Nephron progenitor cell (in vitro differentiated cells): ENCODE results near the gene LRRC30.
A peak's percentile ranks its signal among the peaks of the same experiment; 100 is the strongest.

ENCODE experiments used
- DNase-seq: peaks from one replicate; pipeline ENCODE4 v3.0.0; 2021
- H3K27ac Mint-ChIP-seq: 2 replicates; pipeline ENCODE4 v1.8.0; 2021; ENCODE audit warnings: mild to moderate bottlenecking, moderate library complexity, mixed read lengths
- H3K27me3 Mint-ChIP-seq: 2 replicates; pipeline ENCODE4 v1.8.0; 2021; ENCODE audit warnings: mild to moderate bottlenecking, low read depth, mixed read lengths; ENCODE audit not compliant: poor library complexity
- H3K36me3 Mint-ChIP-seq: 2 replicates; pipeline ENCODE4 v1.8.0; 2021; ENCODE audit warnings: low read depth, mixed read lengths
- H3K4me1 Mint-ChIP-seq: 2 replicates; pipeline ENCODE4 v1.8.0; 2021; ENCODE audit warnings: mixed read lengths
- H3K4me3 Mint-ChIP-seq: 2 replicates; pipeline ENCODE4 v1.8.0; 2021; ENCODE audit warnings: mild to moderate bottlenecking, moderate library complexity, mixed read lengths
- H3K9me3 Mint-ChIP-seq: 2 replicates; pipeline ENCODE4 v1.8.0; 2021; ENCODE audit warnings: mild to moderate bottlenecking, moderate library complexity, mixed read lengths
- CTCF ChIP-seq: fragments of 200-600 bp; sonication (generic); IDR thresholded peaks from 2 replicates; pipeline ENCODE4 v1.5.0; 2021; ENCODE audit warnings: antibody characterized with exemption

Gene LRRC30

GRCh38 chr18:7233134-7233810, 2.4 kb downstream of the LRRC30 start:
- Mint-ChIP-seq H3K4me1 (peaks cover 76% of the 10 kb centered on the region), H3K27me3 (peaks cover 7% of the 10 kb centered on the region), H3K4me3 (no peak overlapping the region), H3K36me3 (no peaks in the 10 kb centered on the region), H3K27ac (peak overlapping the region; percentile 95), H3K9me3 (no peaks in the 10 kb centered on the region)
- TF ChIP-seq CTCF = no peak
- DNase-seq = no peak

- peaks cover 67% of the 10 kb centered on the region for H3K4me1 Mint-ChIP-seq
- TF ChIP-seq CTCF = no peak
- no peak overlapping the region for H3K4me3 Mint-ChIP-seq
- H3K36me3 Mint-ChIP-seq = no peaks in the 10 kb centered on the region
- peaks cover 7% of the 10 kb centered on the region for H3K27me3 Mint-ChIP-seq
- H3K27ac Mint-ChIP-seq = peak overlapping the region; percentile 83
- DNase-seq = no peak
- no peaks in the 10 kb centered on the region for H3K9me3 Mint-ChIP-seq
These were observed 3.2 kb downstream of the LRRC30 start for GRCh38 chr18:7234091-7234490.

- peaks cover 12% of the 10 kb centered on the region for H3K27me3 Mint-ChIP-seq
- H3K4me3 Mint-ChIP-seq = no peak overlapping the region
- no peaks in the 10 kb centered on the region for H3K36me3 Mint-ChIP-seq
- peaks cover 61% of the 10 kb centered on the region for H3K4me1 Mint-ChIP-seq
- no peak for TF ChIP-seq CTCF
- peaks cover 1% of the 10 kb centered on the region for H3K9me3 Mint-ChIP-seq
- no peak for DNase-seq
- no peak overlapping the region for H3K27ac Mint-ChIP-seq
These were observed 4.1 kb downstream of the LRRC30 start for GRCh38 chr18:7234956-7235355.

GRCh38 chr18:7236072-7236471, 5.2 kb downstream of the LRRC30 start:
- Mint-ChIP-seq H3K9me3 (peaks cover 12% of the 10 kb centered on the region), H3K36me3 (peaks cover 4% of the 10 kb centered on the region), H3K4me3 (no peak overlapping the region), H3K27ac (no peak overlapping the region), H3K4me1 (peaks cover 50% of the 10 kb centered on the region), H3K27me3 (peaks cover 12% of the 10 kb centered on the region)
- DNase-seq = no peak
- TF ChIP-seq CTCF = no peak

GRCh38 chr18:7236933-7237332, 6.0 kb downstream of the LRRC30 start:
- Mint-ChIP-seq H3K27me3 (peaks cover 16% of the 10 kb centered on the region), H3K9me3 (peaks cover 19% of the 10 kb centered on the region), H3K4me1 (peaks cover 41% of the 10 kb centered on the region), H3K4me3 (no peak overlapping the region), H3K27ac (no peak overlapping the region), H3K36me3 (peaks cover 4% of the 10 kb centered on the region)
- no peak for TF ChIP-seq CTCF
- DNase-seq = no peak

GRCh38 chr18:7237673-7238272, 6.9 kb downstream of the LRRC30 start:
- H3K27me3 Mint-ChIP-seq = peaks cover 16% of the 10 kb centered on the region

More at GRCh38 chr18:7237673-7238272, 6.9 kb downstream of the LRRC30 start:
- no peak overlapping the region for H3K4me3 Mint-ChIP-seq
- DNase-seq = no peak
- H3K36me3 Mint-ChIP-seq = peaks cover 4% of the 10 kb centered on the region
- H3K4me1 Mint-ChIP-seq = peaks cover 33% of the 10 kb centered on the region
- peaks cover 21% of the 10 kb centered on the region for H3K9me3 Mint-ChIP-seq
- H3K27ac Mint-ChIP-seq = no peak overlapping the region
- TF ChIP-seq CTCF = no peak
